A549 treated with DMSO at 1 μM for 4 hours (cell line): ENCODE measurements around the gene HOTAIR. TPM values are rescaled to one million over a fixed set of nuclear protein-coding genes. Genes with fewer than 3 reads are reported as not detected.

Experiments used
- total RNA-seq: library from RNA; stranded (reverse); fragments of 200-300 nt; extraction: Qiagen RNA extraction; gene quantifications from 5 replicates; pipeline ENCODE4 v1.2.3, GENCODE V29; 2022; ENCODE audit warnings: low read depth

Gene HOTAIR
- 0.05 to 0.26 TPM (median 0.13 TPM) in 4 of 5 replicates, not detected in the other for total RNA-seq

GRCh38 chr12:53974084-53975063 lies at the start of gene HOTAIR:
HOTAIR (minus strand) TSS chr12:53974954.

DNA sequence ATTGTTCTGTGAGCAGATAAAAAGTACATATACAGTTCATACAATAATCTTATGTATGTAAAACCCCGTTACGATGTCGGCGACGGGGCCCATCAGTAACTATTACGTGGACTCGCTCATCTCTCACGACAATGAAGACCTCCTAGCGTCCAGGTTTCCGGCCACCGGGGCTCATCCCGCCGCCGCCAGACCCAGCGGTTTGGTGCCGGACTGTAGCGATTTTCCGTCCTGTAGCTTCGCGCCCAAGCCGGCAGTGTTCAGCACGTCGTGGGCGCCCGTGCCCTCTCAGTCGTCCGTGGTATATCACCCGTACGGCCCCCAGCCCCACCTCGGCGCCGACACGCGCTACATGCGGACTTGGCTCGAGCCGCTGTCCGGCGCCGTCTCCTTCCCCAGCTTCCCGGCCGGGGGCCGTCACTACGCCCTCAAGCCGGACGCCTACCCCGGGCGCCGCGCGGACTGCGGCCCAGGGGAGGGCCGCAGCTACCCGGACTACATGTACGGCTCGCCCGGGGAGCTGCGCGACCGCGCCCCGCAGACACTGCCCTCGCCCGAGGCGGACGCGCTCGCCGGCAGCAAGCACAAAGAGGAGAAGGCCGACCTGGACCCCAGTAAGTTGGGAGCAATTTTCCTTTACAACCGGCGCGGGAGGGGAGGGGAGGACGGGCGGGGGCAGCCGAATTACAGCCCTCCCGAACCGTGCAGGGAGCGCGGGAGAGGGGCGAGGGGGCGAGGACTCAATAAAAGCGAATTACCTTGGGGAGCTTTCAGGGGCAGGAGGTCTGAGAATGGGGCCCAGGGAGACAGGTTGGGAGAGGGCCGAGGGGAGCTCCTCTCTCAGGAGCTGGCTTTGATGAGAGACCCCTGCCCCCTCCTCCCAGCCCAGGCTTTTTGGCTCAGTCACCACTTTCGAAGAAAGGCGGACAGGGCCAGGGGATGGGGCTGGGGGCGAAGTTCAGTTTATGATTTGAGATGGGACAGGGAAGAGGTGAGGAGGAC lies 25.7 kb upstream of the HOTAIR start, which contains the start of gene HOXC9:
Gene HOXC9 (plus strand): TSS at position 46 of the 999 bp plus-strand sequence. CDS start 28 bp downstream, at position 74.

DNA sequence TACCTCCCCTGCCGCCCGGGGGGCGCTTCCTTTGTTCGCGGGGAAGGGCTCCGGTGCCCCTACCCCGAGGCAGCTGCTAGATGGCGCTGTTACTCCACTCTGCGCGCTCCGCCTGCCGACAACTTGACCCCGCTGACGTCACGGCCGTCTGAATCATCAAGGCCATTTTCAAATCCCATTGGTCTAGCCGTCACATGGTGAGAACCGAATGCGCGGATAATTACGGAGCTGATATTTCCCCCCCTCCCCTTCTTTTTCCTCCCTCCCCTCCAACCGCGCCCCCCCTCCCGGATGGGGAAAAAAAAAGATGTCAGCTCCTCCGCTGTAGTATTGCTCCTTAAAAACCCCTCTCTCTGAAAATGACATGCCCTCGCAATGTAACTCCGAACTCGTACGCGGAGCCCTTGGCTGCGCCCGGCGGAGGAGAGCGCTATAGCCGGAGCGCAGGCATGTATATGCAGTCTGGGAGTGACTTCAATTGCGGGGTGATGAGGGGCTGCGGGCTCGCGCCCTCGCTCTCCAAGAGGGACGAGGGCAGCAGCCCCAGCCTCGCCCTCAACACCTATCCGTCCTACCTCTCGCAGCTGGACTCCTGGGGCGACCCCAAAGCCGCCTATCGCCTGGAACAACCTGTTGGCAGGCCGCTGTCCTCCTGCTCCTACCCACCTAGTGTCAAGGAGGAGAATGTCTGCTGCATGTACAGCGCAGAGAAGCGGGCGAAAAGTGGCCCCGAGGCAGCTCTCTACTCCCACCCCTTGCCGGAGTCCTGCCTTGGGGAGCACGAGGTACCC lies 10.3 kb upstream of the HOTAIR start, which contains the start of gene HOXC10:
Gene HOXC10 (plus strand): TSS at position 246 of the 791 bp plus-strand sequence. CDS start 114 bp downstream, at position 360.

DNA sequence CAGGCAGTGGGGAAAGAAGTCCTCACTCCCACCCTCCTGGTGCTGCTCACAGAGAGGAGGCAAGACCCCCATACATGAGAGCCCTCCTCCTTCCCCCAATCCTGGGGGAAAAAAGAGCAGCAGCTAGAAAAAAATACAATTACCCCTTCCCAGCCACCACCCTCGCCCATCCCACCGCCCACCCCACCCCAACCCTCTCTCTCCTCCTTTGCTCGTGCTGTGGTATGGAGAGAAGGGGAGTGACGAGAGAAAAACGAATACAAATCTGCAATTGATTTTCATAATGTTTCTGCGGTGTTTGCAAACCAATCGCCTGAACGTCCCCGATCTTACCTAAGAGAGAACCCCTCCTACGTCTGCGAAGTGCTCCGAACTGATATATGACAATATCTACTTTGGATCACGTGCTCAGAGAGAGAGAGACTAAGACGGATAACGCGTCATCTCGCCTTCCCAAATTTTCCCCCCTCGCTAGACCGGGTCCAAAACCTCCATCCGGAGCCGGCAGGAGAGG lies 2.0 kb downstream of the HOTAIR start, which contains the start of gene HOXC11:
Gene HOXC11 (plus strand): TSS at position 405 of the 514 bp plus-strand sequence. CDS start 116 bp downstream, outside the sequence.

GRCh38 chr12:53954694-53955035 lies 20.1 kb downstream of the HOTAIR start, which contains the start of gene HOXC12:
HOXC12 (plus strand) TSS chr12:53954903; CDS start chr12:53954930, 27 bp downstream.

GRCh38 chr12:53938326-53939140 lies 36.2 kb downstream of the HOTAIR start, which contains the start of gene HOXC13:
HOXC13 (plus strand) TSS chr12:53938831; CDS start chr12:53938907, 76 bp downstream.

Other genes starting within 250 kb of the HOTAIR start
- gene CALCOCO1, start 247.5 kb downstream of the HOTAIR start, total RNA-seq = 19.3 to 23.1 TPM (median 22.6 TPM) in 5 replicates
- not detected in 5 replicates for gene CISTR, start 223.0 kb downstream of the HOTAIR start, total RNA-seq
- 5.4 to 10.5 TPM (median 9.0 TPM) in 5 replicates for gene HOXC13, start 36.1 kb downstream of the HOTAIR start, total RNA-seq
- gene HOXC12, start 20.1 kb downstream of the HOTAIR start, total RNA-seq = not detected in 5 replicates
- gene HOXC11, start 1.8 kb downstream of the HOTAIR start, total RNA-seq = 0.36 to 0.51 TPM (median 0.47 TPM) in 5 replicates
- 1.5 to 3.0 TPM (median 2.7 TPM) in 5 replicates for gene HOXC10, start 10.2 kb upstream of the HOTAIR start, total RNA-seq
- gene HOXC9, start 25.2 kb upstream of the HOTAIR start, total RNA-seq = 7.6 to 12.5 TPM (median 11.6 TPM) in 5 replicates
- gene HOXC8, start 34.0 kb upstream of the HOTAIR start, total RNA-seq = 4.6 to 6.0 TPM (median 5.1 TPM) in 5 replicates
- gene HOXC6, start 53.5 kb upstream of the HOTAIR start, total RNA-seq = 4.5 to 5.5 TPM (median 5.0 TPM) in 5 replicates
- gene HOXC5, start 58.1 kb upstream of the HOTAIR start, total RNA-seq = 0.36 to 1.1 TPM (median 0.60 TPM) in 5 replicates
- 2.7 to 4.7 TPM (median 3.9 TPM) in 5 replicates for gene HOXC4, start 78.9 kb upstream of the HOTAIR start, total RNA-seq
- 28.8 to 35.2 TPM (median 33.1 TPM) in 5 replicates for gene SMUG1, start 214.0 kb upstream of the HOTAIR start, total RNA-seq